Peyer's patch (tissue), 4 donors: ENCODE results near the gene AHRR. TPM values are rescaled to one million over a fixed set of nuclear protein-coding genes. Genes with fewer than 3 reads are reported as not detected.
"Not testable (repeated sequence)": the region's sequence is repeated elsewhere in the genome, so short reads cannot be mapped to it uniquely, and the experiment has no call there.

Experiments used
- DNase-seq, 3 donors: peaks; one replicate each; pipeline ENCODE4 v3.0.0-alpha.2; 2017 to 2019
- H3K27ac ChIP-seq, 4 donors: fragments of 200-600 bp; sonication (generic); one replicate each; pipeline ENCODE4 v1.5.1; 2016 to 2019
- H3K27me3 ChIP-seq, 2 donors: fragments of 200-600 bp; sonication (generic); one replicate each; pipeline ENCODE4 v1.5.1; 2019
- H3K36me3 ChIP-seq, 3 donors: fragments of 200-600 bp; sonication (generic); one replicate each; pipeline ENCODE4 v1.5.1; 2016 to 2019
- H3K4me1 ChIP-seq, 4 donors: fragments of 200-600 bp; sonication (generic); one replicate each; pipeline ENCODE4 v1.5.1; 2016 to 2019
- H3K4me3 ChIP-seq, 4 donors: fragments of 200-600 bp; sonication (generic); 1 replicate in 3 of 4; 2 replicates in 1 of 4; pipeline ENCODE4 v1.5.1; 2016 to 2019; ENCODE audit warnings: mild to moderate bottlenecking in 1 of 4
- H3K9me3 ChIP-seq, 4 donors: fragments of 200-600 bp; sonication (generic); one replicate each; pipeline ENCODE4 v1.5.1; 2016 to 2019; ENCODE audit warnings: mild to moderate bottlenecking in 1 of 4
- POLR2A ChIP-seq, 2 donors: fragments of 450-650 bp; IDR thresholded peaks; one replicate each; pipeline ENCODE4 v1.5.1; 2017; ENCODE audit warnings: antibody characterized with exemption in 2 of 2, mild to moderate bottlenecking in 2 of 2, moderate library complexity in 2 of 2
- total RNA-seq, 4 donors: library from RNA; depleted of rRNA; stranded (reverse); fragments of >200 nt; gene quantifications; one replicate each; pipeline ENCODE4 v1.1.0, GENCODE V29; 2016
- TF ChIP-seq, protein P1 (sequence below), 6 experiments: fragments of 450-650 bp in 4 of 6; fragments of 200-600 bp in 2 of 6; sonication (generic) in 1 of 6; IDR thresholded peaks; one replicate each; pipeline ENCODE4 v1.5.1; 2017 to 2019; ENCODE audit warnings: antibody characterized with exemption in 6 of 6, mild to moderate bottlenecking in 3 of 6, moderate library complexity in 1 of 6

AHRR gene
- total RNA-seq, 4 donors from 2014 or later = 1.6 to 28.1 (median 2.4) TPM

DNA sequence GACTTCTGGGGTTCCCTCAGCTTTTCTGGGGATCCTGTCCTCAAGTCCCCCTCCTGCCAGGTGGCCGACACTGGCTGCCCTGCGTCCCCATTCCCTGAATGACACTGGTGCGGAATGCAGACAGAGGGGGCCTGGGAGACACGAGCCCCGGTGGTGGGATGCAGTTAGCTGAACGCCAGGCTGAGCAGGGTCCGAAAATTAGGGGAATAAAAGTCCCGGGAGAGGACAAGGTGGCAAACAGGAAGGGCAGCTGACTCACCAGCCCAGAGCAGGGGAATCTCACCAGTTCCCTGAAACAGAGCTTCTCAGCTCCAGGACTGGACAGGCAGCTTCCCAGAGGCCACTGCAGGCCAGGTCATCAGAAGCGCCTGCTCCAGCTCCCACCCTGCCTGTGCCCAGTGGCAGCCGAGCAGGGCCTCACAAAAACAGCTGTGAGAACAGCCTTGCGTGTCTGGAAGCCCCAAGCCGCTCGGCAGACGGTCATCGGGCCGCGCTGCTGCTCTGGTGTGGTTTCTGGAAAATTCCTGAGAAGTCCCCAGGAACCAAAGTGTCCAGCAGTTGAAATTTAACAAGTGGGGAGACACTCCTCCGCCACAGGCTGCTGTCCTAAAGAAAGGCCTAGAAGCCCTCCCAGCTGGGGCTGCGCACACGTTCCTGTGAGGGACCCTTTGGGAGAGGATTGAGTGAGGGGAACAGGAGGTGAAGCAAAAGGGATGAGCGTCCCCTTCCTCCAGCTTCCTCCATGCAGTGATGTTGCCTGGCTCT, 73.8 kb downstream of the AHRR start:
- peak overlapping the region in 3 of 4 donors; percentile 10 to 45 (median 35) for H3K27ac ChIP-seq
- no peaks in the 10 kb centered on the region for H3K27me3 ChIP-seq
- H3K9me3 ChIP-seq = no peaks in the 10 kb centered on the region
- TF ChIP-seq, protein P1, sequence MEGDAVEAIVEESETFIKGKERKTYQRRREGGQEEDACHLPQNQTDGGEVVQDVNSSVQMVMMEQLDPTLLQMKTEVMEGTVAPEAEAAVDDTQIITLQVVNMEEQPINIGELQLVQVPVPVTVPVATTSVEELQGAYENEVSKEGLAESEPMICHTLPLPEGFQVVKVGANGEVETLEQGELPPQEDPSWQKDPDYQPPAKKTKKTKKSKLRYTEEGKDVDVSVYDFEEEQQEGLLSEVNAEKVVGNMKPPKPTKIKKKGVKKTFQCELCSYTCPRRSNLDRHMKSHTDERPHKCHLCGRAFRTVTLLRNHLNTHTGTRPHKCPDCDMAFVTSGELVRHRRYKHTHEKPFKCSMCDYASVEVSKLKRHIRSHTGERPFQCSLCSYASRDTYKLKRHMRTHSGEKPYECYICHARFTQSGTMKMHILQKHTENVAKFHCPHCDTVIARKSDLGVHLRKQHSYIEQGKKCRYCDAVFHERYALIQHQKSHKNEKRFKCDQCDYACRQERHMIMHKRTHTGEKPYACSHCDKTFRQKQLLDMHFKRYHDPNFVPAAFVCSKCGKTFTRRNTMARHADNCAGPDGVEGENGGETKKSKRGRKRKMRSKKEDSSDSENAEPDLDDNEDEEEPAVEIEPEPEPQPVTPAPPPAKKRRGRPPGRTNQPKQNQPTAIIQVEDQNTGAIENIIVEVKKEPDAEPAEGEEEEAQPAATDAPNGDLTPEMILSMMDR (IDR thresholded peaks at IDR 0.05) = no peak
- no peak for TF ChIP-seq POLR2A (IDR thresholded peaks at IDR 0.05)
- H3K4me3 ChIP-seq = no peak overlapping the region
- peaks cover 3 to 11% (median 9%) of the 10 kb centered on the region in 4 donors for H3K4me1 ChIP-seq
- peak in 2 of 3 donors; percentile 13 to 42 for DNase-seq
- H3K36me3 ChIP-seq = no peaks in the 10 kb centered on the region

DNA sequence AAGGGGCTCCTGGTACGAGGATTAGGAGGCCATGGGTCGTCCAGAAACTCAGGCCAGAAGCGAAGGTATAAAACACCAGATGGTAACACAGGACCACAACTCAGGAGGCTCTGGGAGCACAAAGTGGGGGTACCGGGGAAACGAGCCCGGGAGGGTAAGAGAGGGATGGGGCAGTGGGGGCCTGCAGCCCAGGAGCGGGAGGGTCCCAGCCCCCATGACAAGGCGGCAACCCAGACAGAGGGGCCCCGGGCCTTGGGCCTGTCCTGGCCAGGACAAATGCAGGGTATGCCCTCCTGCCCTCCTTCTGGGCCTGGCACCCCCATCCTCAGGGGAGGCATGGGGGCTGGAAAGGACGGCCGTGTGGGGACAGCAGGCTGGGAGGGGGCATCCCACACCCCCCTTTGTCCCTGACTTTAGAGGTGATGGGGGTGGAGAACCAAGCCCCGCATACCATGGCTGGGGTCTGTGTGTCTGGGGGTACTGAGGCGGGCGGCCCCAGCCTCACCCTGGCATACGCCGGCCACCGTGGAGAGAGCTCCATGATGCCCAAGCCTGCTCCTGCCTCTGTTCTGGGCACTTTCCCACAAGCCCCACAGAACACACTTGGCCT, 74.5 kb downstream of the AHRR start:
- DNase-seq = peak in 1 of 3 donors; percentile 6
- H3K27me3 ChIP-seq = no peaks in the 10 kb centered on the region
- TF ChIP-seq POLR2A (IDR thresholded peaks at IDR 0.05) = no peak
- TF ChIP-seq, protein P1 (IDR thresholded peaks at IDR 0.05) = no peak
- H3K36me3 ChIP-seq = no peaks in the 10 kb centered on the region
- H3K9me3 ChIP-seq = no peaks in the 10 kb centered on the region
- H3K4me3 ChIP-seq = no peak overlapping the region
- H3K27ac ChIP-seq = peak overlapping the region in 2 of 4 donors; percentile 35 to 45
- H3K4me1 ChIP-seq = peaks cover 3 to 12% (median 10%) of the 10 kb centered on the region in 4 donors

DNA sequence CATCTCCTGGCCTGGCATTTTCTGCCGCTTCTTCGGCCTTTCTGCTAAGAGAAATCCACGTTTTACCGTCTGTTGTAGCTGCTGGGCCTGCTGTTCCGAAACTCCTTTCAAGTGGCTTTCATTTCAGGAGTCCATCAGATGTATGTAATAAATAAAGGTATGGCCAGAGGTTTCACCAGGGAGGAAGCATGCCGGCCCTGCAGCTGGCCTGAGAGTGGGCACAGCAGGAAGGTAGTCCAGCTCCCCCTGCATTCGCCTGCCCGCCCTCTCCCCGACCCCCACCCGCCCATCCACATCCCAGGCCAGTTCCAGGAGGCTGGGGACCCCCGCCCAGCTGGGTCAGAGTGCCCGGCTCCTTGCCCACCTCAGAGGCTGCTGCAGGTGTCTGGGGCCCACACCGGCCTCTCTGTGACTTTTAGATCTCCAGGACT, 75.0 kb downstream of the AHRR start:
- Histone ChIP-seq H3K4me3 (no peak overlapping the region), H3K36me3 (no peaks in the 10 kb centered on the region), H3K4me1 (peaks cover 3 to 12% (median 10%) of the 10 kb centered on the region in 4 donors), H3K27me3 (no peaks in the 10 kb centered on the region), H3K9me3 (no peaks in the 10 kb centered on the region), H3K27ac (no peak overlapping the region)
- no peak for DNase-seq
- TF ChIP-seq POLR2A (IDR thresholded peaks at IDR 0.05) = no peak
- TF ChIP-seq, protein P1 (IDR thresholded peaks at IDR 0.05) = no peak

DNA sequence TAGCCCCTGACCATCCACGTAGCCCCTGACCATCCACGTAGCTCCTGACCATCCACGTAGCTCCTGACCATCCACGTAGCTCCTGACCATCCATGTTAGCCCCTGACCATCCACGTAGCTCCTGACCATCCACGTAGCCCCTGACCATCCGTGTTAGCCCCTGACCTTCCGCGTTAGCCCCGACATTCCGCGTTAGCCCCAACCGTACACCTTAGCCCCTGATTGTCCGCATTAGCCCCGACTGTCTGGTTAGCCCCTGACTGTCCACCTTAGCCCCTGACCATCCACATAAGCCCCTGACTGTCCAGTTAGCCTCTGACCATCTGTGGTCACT, 76.6 kb downstream of the AHRR start:
- H3K27me3 ChIP-seq, H3K4me3 ChIP-seq, H3K27ac ChIP-seq, H3K36me3 ChIP-seq, DNase-seq, H3K9me3 ChIP-seq: not testable (repeated sequence)
- peaks cover 3 to 12% (median 10%) of the 10 kb centered on the region in 4 donors for H3K4me1 ChIP-seq

DNA sequence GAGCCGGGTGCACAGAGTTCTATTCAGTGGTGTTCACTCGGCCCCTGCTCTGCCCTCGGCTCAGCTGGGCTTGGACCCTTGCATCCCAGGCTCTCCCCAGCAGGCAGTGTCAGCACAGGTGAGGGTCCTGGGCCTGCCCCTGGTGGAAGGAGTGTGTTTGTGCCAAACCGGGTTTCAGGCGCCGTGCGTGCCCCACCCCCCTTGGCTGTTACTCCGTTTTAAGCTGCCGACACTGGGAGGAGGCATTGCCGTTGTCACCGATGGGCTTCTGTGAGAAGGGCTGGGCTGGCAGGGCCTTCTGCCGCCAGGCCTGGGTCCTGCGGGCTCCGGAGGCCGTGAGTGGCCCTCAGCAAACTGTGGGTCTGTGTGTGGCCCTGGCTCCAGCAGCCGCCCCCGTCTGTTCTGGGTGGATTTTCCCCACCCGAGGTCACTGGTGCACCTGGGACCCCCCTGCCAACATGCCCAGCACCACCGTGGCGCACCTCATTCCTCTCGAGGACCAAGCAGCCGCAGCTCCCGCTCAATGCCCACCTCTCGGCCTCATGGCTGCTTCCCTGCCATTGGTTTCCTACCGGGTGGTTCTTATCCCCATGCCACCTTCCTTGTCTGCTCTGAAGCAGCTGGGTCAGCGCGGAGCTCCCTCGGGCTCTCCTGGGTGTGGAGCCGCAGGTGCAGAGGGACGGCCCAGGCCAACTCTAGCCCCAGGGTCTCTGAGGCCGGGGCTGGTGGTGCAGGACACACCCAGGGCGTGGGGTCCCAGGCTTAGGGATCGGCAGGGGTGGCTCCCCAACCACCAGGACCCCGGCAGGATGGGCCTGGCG, 77.2 kb downstream of the AHRR start:
- peak overlapping the region in 3 of 4 donors; percentile 65 to 76 (median 68) for H3K27ac ChIP-seq
- peaks cover 3 to 12% (median 10%) of the 10 kb centered on the region in 4 donors for H3K4me1 ChIP-seq
- no peak for TF ChIP-seq POLR2A (IDR thresholded peaks at IDR 0.05)
- TF ChIP-seq, protein P1 (IDR thresholded peaks at IDR 0.05) = no peak
- no peak overlapping the region for H3K4me3 ChIP-seq
- no peaks in the 10 kb centered on the region for H3K9me3 ChIP-seq
- DNase-seq = peak; percentile 10 to 44 (median 42)
- H3K36me3 ChIP-seq = no peaks in the 10 kb centered on the region
- H3K27me3 ChIP-seq = no peaks in the 10 kb centered on the region
